ENCODE measurements around the gene NMNAT2. TPM values are rescaled to one million over a fixed set of nuclear protein-coding genes. Genes with fewer than 3 reads are reported as not detected.

Gene NMNAT2
- total and polyA plus RNA-seq, 2 donors (not counting 3 experiments of a cell fraction or from before 2014, with no cell fraction given), result 0.28 to 0.38 TPM

DNA sequence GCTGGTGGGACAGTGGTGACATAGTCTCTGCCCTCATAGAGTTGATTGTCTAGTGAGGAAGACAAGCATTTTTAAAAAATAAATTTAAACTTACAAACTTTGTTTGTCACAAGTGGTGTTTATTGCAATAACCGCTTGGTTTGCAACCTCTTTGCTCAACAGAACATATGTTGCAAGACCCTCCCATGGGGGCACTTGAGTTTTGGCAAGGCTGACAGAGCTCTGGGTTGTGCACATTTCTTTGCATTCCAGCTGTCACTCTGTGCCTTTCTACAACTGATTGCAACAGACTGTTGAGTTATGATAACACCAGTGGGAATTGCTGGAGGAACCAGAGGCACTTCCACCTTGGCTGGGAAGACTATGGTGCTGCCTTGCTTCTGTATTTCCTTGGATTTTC is 173.7 kb downstream of the NMNAT2 start:
- Histone ChIP-seq H3K4me2 (ENCODE audit: insufficient read depth, low read length) (no peak overlapping the region), H4K20me1 (replicated peaks; ENCODE audit: control insufficient read depth, extremely low read depth, insufficient read depth, low read length) (no peaks in the 10 kb centered on the region), H3K9me3 (replicated peaks; ENCODE audit: control insufficient read depth, insufficient read depth, low read length) (no peaks in the 10 kb centered on the region), H3K4me1 (ENCODE audit: control insufficient read depth, extremely low read depth, insufficient read depth, low read length) (peaks cover 3% of the 10 kb centered on the region), H3K27me3 (ENCODE audit: control insufficient read depth in 2 of 2, insufficient read depth in 2 of 2, low read length in 2 of 2) (no peaks in the 10 kb centered on the region), H3K79me2 (ENCODE audit: control insufficient read depth, insufficient read depth, low read length) (no peaks in the 10 kb centered on the region), H3K9ac (replicated peaks; ENCODE audit: extremely low read depth, insufficient read depth, low read length) (no peak overlapping the region), H3K36me3 (ENCODE audit: control insufficient read depth in 2 of 2, extremely low read depth in 1 of 2, insufficient read depth in 2 of 2, low read length in 2 of 2) (no peaks in the 10 kb centered on the region), H3K27ac (ENCODE audit: insufficient read depth, low read depth, low read length) (no peak overlapping the region), H2AFZ (ENCODE audit: low read depth, low read length) (no peak overlapping the region), H3K4me3 (replicated peaks in 1 of 3; ENCODE audit: insufficient read depth in 1 of 3, low read depth in 1 of 3, low read length in 3 of 3) (no peak overlapping the region), H3K9me1 (replicated peaks; ENCODE audit: control insufficient read depth, extremely low read depth, insufficient read depth, low read length) (no peaks in the 10 kb centered on the region)
- ChIA-PET POLR2A (no interaction called here), CTCF (interaction anchor here (3.0 kb wide), 1 partner anchor 10 kb away, joined by 13 read pairs; no protein-coding TSS in a partner anchor)
- DNase-seq (ENCODE audit: low read depth, low spot score), result no peak
- no TSS peak for BruUV-seq (replicated peaks)
- intact Hi-C loops (cut with micrococcal nuclease) (no loop called here), dilution Hi-C loops (cut with MboI; ENCODE audit: extremely low pct_ligation_motif_present, low sequenced_read_pairs) (no loop called here)
- FAIRE-seq, result no peak
- TF ChIP-seq POLR2A (IDR thresholded peaks at IDR 0.05; ENCODE audit: low read depth, low read length) (no peak), FOS (IDR thresholded peaks at IDR 0.05; ENCODE audit: borderline replicate concordance, insufficient read depth, low read length) (no peak), POLR2AphosphoS5 (IDR thresholded peaks at IDR 0.05; ENCODE audit: insufficient read depth, low read depth, low read length) (no peak), MYC (IDR thresholded peaks at IDR 0.05; ENCODE audit: low read depth, low read length) (no peak), JUN (IDR thresholded peaks at IDR 0.05; ENCODE audit: borderline replicate concordance, insufficient read depth, insufficient read length, low read depth) (no peak), EZH2 (IDR thresholded peaks at IDR 0.05; ENCODE audit: borderline replicate concordance, low read depth, low read length, severe bottlenecking) (no peak), GATA2 (IDR thresholded peaks at IDR 0.05; ENCODE audit: insufficient read depth, insufficient read length, low read depth, low read length) (no peak)
- TF ChIP-seq, protein P1, sequence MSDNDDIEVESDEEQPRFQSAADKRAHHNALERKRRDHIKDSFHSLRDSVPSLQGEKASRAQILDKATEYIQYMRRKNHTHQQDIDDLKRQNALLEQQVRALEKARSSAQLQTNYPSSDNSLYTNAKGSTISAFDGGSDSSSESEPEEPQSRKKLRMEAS (IDR thresholded peaks at IDR 0.05; ENCODE audit: insufficient read depth, insufficient read length), result no peak
- TF ChIP-seq, protein P2, sequence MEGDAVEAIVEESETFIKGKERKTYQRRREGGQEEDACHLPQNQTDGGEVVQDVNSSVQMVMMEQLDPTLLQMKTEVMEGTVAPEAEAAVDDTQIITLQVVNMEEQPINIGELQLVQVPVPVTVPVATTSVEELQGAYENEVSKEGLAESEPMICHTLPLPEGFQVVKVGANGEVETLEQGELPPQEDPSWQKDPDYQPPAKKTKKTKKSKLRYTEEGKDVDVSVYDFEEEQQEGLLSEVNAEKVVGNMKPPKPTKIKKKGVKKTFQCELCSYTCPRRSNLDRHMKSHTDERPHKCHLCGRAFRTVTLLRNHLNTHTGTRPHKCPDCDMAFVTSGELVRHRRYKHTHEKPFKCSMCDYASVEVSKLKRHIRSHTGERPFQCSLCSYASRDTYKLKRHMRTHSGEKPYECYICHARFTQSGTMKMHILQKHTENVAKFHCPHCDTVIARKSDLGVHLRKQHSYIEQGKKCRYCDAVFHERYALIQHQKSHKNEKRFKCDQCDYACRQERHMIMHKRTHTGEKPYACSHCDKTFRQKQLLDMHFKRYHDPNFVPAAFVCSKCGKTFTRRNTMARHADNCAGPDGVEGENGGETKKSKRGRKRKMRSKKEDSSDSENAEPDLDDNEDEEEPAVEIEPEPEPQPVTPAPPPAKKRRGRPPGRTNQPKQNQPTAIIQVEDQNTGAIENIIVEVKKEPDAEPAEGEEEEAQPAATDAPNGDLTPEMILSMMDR (IDR thresholded peaks at IDR 0.05; ENCODE audit: extremely low read depth in 1 of 2, insufficient read depth in 1 of 2, low read depth in 1 of 2, low read length in 2 of 2), result no peak
